ENCODE data around the gene CLBA1. TPM values are rescaled to one million over a fixed set of nuclear protein-coding genes. Genes with fewer than 3 reads are reported as not detected.

CLBA1 gene
- total RNA-seq, 1 experiment from 2014 or later, result 19.2 TPM

- intact Hi-C loops (cut with micrococcal nuclease), result no loop called here
- ChIA-PET POLR2A (ENCODE audit: unreplicated experiment) (no interaction called here), CTCF (no interaction called here)
- Histone ChIP-seq H3K27ac (ENCODE audit: low read length) (peak overlapping the region; percentile 98), H3K79me2 (ENCODE audit: low read length) (peaks cover 53% of the 10 kb centered on the region), H3K9ac (ENCODE audit: low read length) (peak overlapping the region; percentile 96), H3K9me3 (ENCODE audit: low read length) (no peaks in the 10 kb centered on the region), H3K27me3 (ENCODE audit: low read length) (no peaks in the 10 kb centered on the region), H3K36me3 (ENCODE audit: low read depth, low read length) (peaks cover 19% of the 10 kb centered on the region), H3K9me2 (replicated peaks; ENCODE audit: low read length) (no peaks in the 10 kb centered on the region), H2AFZ (ENCODE audit: low read length) (no peak overlapping the region), H3K4me1 (ENCODE audit: insufficient read depth, low read length) (peaks cover 69% of the 10 kb centered on the region), H3K4me3 (ENCODE audit: low read length) (peak overlapping the region; percentile 71; the same call in 1 of the 2 replicates), H3K4me2 (ENCODE audit: low read length) (peak overlapping the region; percentile 83), H4K20me1 (ENCODE audit: low read length) (peaks cover 27% of the 10 kb centered on the region), H3F3A (ENCODE audit: low read length, unreplicated experiment) (peaks cover 25% of the 10 kb centered on the region)
- BruUV-seq (replicated peaks), result no TSS peak
- DNase-seq (peak; percentile 53), ATAC-seq (no peak)
- TF ChIP-seq CTCF (conservative IDR thresholded peaks at IDR 0.05; ENCODE audit: low read depth, low read length) (no peak), EZH2phosphoT487 (IDR thresholded peaks at IDR 0.05; ENCODE audit: borderline replicate concordance, low read length) (no peak), EZH2 (IDR thresholded peaks at IDR 0.05; ENCODE audit: low read length, unreplicated experiment) (no peak)
Measured at GRCh38 chr14:105022276-105022670, 36.7 kb downstream of the CLBA1 start.

DNA sequence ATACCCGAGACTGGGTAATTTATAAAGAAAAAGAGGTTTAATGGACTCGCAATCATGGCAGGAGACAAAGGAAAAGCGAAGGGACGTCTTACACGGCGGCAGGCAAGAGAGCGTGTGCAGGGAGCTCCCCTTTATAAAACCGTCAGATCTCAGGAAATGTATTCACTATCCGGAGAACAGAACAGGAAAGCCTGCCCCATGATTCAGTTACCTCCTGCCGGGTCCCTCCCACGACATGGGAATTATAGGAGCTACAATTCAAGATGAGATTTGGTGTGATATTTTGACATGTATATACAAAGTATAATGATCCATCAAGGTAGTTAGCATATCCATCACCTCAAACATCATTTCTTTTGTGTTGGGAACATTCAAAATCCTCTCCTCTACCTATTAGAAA lies 37.6 kb downstream of the CLBA1 start:
- Histone ChIP-seq H3K27me3 (ENCODE audit: low read length) (no peaks in the 10 kb centered on the region), H2AFZ (ENCODE audit: low read length) (no peak overlapping the region), H3K9ac (ENCODE audit: low read length) (peak overlapping the region; percentile 96), H3K4me3 (ENCODE audit: low read length) (peak overlapping the region; percentile 48), H3K36me3 (ENCODE audit: low read depth, low read length) (peaks cover 16% of the 10 kb centered on the region), H3K9me2 (replicated peaks; ENCODE audit: low read length) (no peaks in the 10 kb centered on the region), H3K9me3 (ENCODE audit: low read length) (no peaks in the 10 kb centered on the region), H3K79me2 (ENCODE audit: low read length) (peaks cover 44% of the 10 kb centered on the region), H4K20me1 (ENCODE audit: low read length) (peaks cover 19% of the 10 kb centered on the region), H3K27ac (ENCODE audit: low read length) (peak overlapping the region; percentile 98), H3F3A (ENCODE audit: low read length, unreplicated experiment) (peaks cover 33% of the 10 kb centered on the region), H3K4me1 (ENCODE audit: insufficient read depth, low read length) (peaks cover 70% of the 10 kb centered on the region), H3K4me2 (ENCODE audit: low read length) (peak overlapping the region; percentile 83)
- ATAC-seq, result no peak
- intact Hi-C loops (cut with micrococcal nuclease), result no loop called here
- peak; percentile 51 for DNase-seq
- no TSS peak for BruUV-seq (replicated peaks)
- ChIA-PET POLR2A (ENCODE audit: unreplicated experiment) (interaction anchor here (1.1 kb wide), 1 partner anchor 50 kb away, joined by 3 read pairs; no protein-coding TSS in a partner anchor), CTCF (no interaction called here)
- TF ChIP-seq EZH2 (IDR thresholded peaks at IDR 0.05; ENCODE audit: low read length, unreplicated experiment) (no peak), EZH2phosphoT487 (IDR thresholded peaks at IDR 0.05; ENCODE audit: borderline replicate concordance, low read length) (no peak), CTCF (conservative IDR thresholded peaks at IDR 0.05; ENCODE audit: low read depth, low read length) (no peak)

DNA sequence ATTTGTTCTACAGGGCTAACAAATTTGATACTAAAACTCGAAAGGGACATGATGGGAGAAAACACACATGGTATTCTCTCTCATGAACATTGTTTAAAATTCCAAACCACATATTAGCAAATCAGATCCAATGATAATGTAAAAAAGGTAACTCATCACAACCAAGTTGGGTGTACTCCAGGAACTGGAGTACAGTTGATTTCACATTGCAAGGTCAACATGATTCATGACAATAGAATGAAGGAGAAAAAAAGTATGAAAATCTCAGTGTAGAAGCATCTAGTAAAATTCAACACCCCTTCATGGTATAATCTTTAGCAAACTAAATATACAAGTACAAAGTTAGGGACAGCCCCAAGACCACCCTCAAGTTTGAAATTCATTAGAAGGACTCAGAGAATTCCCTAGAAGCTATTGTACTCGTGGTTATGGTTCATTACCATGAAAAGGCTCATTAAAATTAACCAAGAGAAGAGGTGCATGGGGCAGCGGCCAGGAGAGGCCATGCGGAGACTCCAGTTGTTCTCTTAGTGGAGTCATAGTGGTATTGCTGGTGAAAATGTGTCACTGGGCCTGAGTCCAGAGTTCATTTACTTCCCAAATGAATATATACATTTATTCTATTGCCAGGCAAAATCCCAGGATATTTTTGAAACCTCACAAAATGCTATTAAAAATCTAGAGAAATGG lies 38.3 kb downstream of the CLBA1 start:
- Histone ChIP-seq H3K4me3 (ENCODE audit: low read length) (peak overlapping the region; percentile 48), H3K79me2 (ENCODE audit: low read length) (peaks cover 36% of the 10 kb centered on the region), H3K9me3 (ENCODE audit: low read length) (no peaks in the 10 kb centered on the region), H3K36me3 (ENCODE audit: low read depth, low read length) (peaks cover 12% of the 10 kb centered on the region), H3K9me2 (replicated peaks; ENCODE audit: low read length) (no peaks in the 10 kb centered on the region), H3K4me1 (ENCODE audit: insufficient read depth, low read length) (peaks cover 70% of the 10 kb centered on the region), H4K20me1 (ENCODE audit: low read length) (peaks cover 13% of the 10 kb centered on the region), H3K9ac (ENCODE audit: low read length) (peak overlapping the region; percentile 96), H3K27me3 (ENCODE audit: low read length) (no peaks in the 10 kb centered on the region), H3F3A (ENCODE audit: low read length, unreplicated experiment) (peaks cover 38% of the 10 kb centered on the region), H2AFZ (ENCODE audit: low read length) (no peak overlapping the region), H3K4me2 (ENCODE audit: low read length) (peak overlapping the region; percentile 83), H3K27ac (ENCODE audit: low read length) (peak overlapping the region; percentile 98)
- BruUV-seq (replicated peaks), result no TSS peak
- TF ChIP-seq CTCF (conservative IDR thresholded peaks at IDR 0.05; ENCODE audit: low read depth, low read length) (no peak), EZH2 (IDR thresholded peaks at IDR 0.05; ENCODE audit: low read length, unreplicated experiment) (no peak), EZH2phosphoT487 (IDR thresholded peaks at IDR 0.05; ENCODE audit: borderline replicate concordance, low read length) (no peak)
- CTCF ChIA-PET, result no interaction called here
- POLR2A ChIA-PET (ENCODE audit: unreplicated experiment), result interaction anchor here (1.1 kb wide), 1 partner anchor 51 kb away, joined by 3 read pairs; no protein-coding TSS in a partner anchor
- ATAC-seq (no peak), DNase-seq (peak; percentile 91)
- intact Hi-C loops (cut with micrococcal nuclease), result loop anchor here (1.0 kb wide), 1 partner anchor 51 kb away; no protein-coding TSS in a partner anchor

Data from PC-3 (cell line).